C1 segment of cervical spinal cord (tissue), 14 donors: ENCODE results near the gene KRABD2.
"Not testable (repeated sequence)": the region's sequence is repeated elsewhere in the genome, so short reads cannot be mapped to it uniquely, and the experiment has no call there.

ENCODE experiments used
- DNase-seq, 14 donors: peaks; one replicate each; lab custom pipeline; 2025; lab: John Stamatoyannopoulos, UW

Gene KRABD2

GRCh38 chr17:8360751-8361150 is 15.8 kb downstream of the KRABD2 start:
- no peak for DNase-seq

GRCh38 chr17:8360260-8360659 is 16.2 kb downstream of the KRABD2 start:
- DNase-seq = no peak

DNA sequence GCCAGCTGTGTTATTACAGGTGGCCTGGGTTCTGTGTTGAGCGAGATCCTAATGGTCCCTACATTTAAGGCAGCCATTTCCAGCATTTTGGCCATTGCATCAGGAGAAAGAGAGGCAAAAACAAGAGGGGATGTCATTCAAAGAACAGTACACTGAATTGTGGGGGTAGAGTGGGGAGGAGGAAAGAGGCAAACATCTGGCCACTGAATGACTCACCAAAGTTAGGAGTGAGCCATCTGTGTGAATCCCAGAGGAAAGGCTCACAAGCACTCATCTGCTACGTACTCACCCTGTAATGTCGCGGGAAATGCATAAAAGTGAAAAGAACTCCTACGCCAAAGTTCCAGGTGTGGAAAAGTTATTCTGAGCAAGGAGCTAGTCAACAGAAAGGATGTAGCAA is 16.7 kb downstream of the KRABD2 start:
- peak in 1 of 14 donors; percentile 29 for DNase-seq

DNA sequence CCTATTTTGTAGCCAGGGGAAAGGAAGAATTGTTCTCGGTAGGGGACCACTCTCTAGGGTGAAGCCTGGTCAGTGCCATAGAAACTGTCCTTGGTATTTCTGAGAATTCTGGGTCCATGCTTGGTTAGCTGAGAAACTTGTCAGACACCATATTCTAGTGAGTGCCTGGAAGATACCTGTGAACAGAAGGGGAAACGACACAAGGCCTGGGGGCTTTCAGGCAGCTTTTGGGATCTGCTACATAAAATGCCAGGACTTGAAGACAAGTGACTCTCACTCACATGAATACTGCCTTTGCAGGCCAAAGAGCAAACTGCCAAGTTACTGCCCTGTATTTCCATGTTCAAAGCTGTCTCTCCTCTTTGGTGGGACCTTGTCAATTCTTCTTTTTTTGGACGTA is 18.6 kb downstream of the KRABD2 start:
- peak in 1 of 14 donors; percentile 5 for DNase-seq

- no peak for DNase-seq
Observed at GRCh38 chr17:8354236-8354635, 22.3 kb downstream of the KRABD2 start.

DNA sequence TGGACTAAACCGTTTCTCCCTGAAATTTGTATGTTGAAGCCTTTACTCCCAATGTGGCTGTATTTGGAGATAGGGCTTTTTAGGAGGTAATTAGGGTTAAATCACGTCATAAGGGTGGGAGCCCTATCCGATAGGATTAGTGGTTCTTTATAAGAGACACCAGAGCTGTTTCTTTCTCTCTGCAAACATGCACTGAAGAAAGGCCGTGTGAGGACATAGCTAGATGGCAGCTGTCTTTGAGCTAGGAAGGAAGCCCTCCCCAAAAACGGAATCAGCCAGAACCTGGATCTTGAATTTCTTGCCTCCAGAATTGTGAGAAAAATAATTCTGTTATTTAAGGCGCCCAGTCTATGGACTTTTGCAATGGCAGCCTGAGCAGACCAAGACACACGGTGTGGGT is 22.8 kb downstream of the KRABD2 start:
- DNase-seq = no peak

DNA sequence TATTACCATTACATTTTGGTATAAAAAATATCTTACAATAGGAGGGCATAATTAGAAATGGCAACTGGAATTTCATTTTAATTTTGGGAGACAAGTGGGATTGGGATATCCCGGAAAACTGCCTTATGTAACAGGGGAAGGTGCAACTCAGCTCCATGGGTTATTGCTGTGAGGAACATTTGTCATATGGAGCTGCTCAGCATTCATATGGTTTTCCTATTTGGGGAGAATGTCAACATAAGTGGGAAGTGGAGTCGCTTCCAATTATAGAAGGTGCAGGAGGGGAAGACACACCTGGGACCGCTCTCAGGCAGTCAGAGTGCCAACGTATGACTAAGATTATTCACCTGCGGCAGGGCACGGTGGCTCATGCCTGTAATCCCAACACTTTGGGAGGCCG is 26.2 kb downstream of the KRABD2 start:
- no peak for DNase-seq

GRCh38 chr17:8347001-8347400 is 29.5 kb downstream of the KRABD2 start:
- not testable (repeated sequence) for DNase-seq

GRCh38 chr17:8345951-8346665 is 30.4 kb downstream of the KRABD2 start:
- DNase-seq = no peak

DNA sequence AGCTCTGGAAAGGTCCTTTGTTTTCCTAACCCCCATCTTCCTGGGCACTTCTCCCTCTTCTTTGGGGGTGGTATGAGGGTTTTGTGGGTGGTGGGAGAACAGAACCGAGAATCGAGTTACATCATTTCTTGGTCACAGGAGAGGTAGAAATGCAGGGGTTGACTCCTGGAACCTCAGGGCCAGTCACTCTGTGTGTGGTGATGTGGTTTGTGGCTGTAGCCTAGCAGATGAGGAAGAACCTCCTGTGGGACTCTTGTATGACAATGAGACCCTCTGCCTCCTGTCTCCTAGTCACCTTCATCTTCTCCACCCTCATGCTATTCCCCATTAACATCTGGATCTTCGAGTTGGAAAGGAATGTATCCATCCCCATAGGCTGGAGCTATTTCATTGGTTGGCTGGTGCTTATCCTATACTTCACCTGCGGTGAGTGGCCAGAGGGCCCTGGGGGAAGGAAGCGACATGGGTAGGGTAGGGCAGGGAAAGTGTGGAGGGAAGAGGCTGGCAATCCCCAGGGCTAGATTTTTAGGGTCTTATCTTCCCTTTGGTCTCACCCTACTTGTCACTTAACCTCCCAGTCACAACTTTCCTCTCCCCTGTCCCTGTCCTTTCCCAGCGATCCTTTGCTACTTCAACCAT is 31.3 kb downstream of the KRABD2 start:
- no peak for DNase-seq

- no peak for DNase-seq
Observed at GRCh38 chr17:8341456-8341855, 35.0 kb downstream of the KRABD2 start.

DNA sequence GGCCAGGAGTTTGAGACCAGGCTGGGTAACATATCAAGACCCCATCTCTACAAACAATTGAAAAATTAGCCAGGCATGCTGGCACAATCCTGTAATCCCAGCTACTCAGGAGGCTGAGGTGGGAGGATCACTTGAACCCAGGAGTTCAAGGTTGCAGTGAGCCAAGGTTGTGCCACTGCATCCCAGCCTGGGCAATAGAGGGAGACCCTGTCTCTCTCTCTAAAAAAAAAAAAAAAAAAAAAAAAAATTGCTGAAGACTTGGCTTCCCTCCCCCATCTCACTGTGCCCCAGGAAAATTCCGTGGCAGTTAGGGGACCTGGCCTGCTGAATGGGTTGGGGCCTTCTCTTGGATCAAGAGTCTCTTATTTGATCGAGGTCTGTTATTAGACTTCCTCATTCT is 37.0 kb downstream of the KRABD2 start, which contains the start of gene ODF4:
ODF4 (plus strand) TSS at position 301 of the 400 bp plus-strand sequence. CDS start 212 bp downstream, outside the sequence.
- no peak for DNase-seq

DNA sequence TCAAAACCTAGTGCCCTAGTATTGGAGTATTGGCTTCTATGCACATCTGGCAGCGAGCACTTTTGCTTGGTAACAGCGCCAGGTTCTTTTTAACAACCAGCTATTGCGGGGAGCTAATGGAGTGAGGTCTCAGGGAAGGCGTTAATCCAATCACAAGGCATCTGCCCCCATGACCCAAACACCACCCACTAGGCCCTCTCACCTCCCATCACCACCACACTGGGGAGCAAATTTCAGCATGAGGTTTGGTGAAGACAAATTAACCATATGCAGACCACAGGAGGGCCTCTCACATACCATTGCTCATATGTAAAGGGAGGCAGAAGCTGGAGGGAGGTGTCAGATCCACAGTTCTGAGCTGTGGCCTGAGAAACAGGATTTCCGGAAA is 37.8 kb downstream of the KRABD2 start:
- DNase-seq = no peak

GRCh38 chr17:8337802-8338752 is 38.4 kb downstream of the KRABD2 start:
- DNase-seq = peak in 1 of 14 donors; percentile 17

- no peak for DNase-seq
Observed at GRCh38 chr17:8333281-8333680, 43.2 kb downstream of the KRABD2 start.

GRCh38 chr17:8332688-8333087 is 43.8 kb downstream of the KRABD2 start:
- peak in 2 of 14 donors; percentile 18 to 48 for DNase-seq

DNA sequence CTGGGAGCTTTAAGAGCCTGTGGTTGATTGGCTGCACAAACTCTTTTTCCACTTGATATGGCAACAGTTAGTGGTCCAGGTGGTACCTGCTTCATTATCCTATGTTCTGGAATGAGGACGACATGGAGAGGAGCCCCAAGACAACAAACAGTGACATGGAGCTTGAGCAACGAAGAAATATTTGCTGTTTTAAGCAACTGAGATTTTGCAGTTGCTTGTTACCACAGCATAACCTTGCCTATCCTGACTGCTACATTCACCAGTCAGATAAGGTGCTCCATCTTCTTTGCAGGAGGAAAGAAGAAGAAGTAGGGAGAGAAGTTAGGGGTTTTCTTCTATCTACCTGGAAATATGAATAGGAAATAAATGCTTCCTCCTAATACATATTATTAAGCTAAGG is 44.4 kb downstream of the KRABD2 start:
- DNase-seq = no peak

DNA sequence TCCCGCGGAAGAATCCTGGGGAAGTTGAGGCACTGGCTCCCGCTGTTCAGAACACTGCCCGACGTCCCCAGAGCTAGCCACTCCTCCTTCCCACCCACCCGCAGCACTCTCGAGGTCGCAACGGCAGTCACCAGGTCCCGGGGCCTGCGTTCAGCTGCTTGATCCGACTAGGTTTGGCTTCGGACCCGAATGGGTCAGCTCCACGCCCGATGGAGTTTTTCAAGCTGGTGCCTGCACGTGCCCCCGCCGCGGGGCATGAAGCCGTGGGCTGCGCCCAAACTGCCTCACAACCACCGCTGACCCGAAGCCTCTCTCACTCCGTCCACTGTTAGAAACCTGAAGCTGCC is 49.2 kb downstream of the KRABD2 start:
- DNase-seq = no peak
